ENCODE data around the gene TBC1D5.
"Not testable (repeated sequence)": the region's sequence is repeated elsewhere in the genome, so short reads cannot be mapped to it uniquely, and the experiment has no call there.

GRCh38 chr3:17491190-17491589 lies 251.2 kb downstream of the TBC1D5 start:
- not testable (repeated sequence) for TF ChIP-seq CTCF (conservative IDR thresholded peaks at IDR 0.05); ZFX (IDR thresholded peaks at IDR 0.05)
